HAP-1 (cell line): ENCODE data around the gene CRK.

Experiments
- DNase-seq, 2 experiments: peaks; one replicate each; pipeline ENCODE4 v3.0.0-alpha.2; 2016 to 2020; ENCODE audit warnings: low spot score in 2 of 2
- H3K27me3 ChIP-seq: fragments of 250-450 bp; sonication (Bioruptor Pico); 2 replicates; pipeline ENCODE4 v1.5.1; 2020; ENCODE audit warnings: low read depth, mild to moderate bottlenecking, moderate library complexity
- H3K36me3 ChIP-seq: fragments of 250-450 bp; sonication (Bioruptor Pico); replicated peaks from 2 replicates; pipeline ENCODE4 v1.5.1; 2020; ENCODE audit warnings: mild to moderate bottlenecking
- H3K4me1 ChIP-seq: fragments of 250-450 bp; sonication (Bioruptor Pico); 2 replicates; pipeline ENCODE4 v1.5.1; 2020; ENCODE audit warnings: mild to moderate bottlenecking
- H3K4me3 ChIP-seq: fragments of 250-450 bp; sonication (Bioruptor Pico); 2 replicates; pipeline ENCODE4 v1.5.1; 2020; ENCODE audit warnings: mild to moderate bottlenecking, moderate library complexity
- H3K9me3 ChIP-seq: fragments of 250-450 bp; sonication (Bioruptor Pico); 2 replicates; pipeline ENCODE4 v1.5.1; 2020; ENCODE audit warnings: mild to moderate bottlenecking, moderate library complexity
- in situ Hi-C: fragments of 300-500 bp; cut with MboI; formaldehyde crosslinking; loops from 3 replicates; pipeline ENCODE4 v1.14.3; 2020; ENCODE audit warnings: low sequenced_read_pairs, inconsistent platforms, mixed read lengths

The CRK gene

GRCh38 chr17:1371893-1372590 is 84.0 kb downstream of the CRK start:
- H3K9me3 ChIP-seq, result no peaks in the 10 kb centered on the region
- in situ Hi-C loops, result no loop called here
- H3K27me3 ChIP-seq, result no peaks in the 10 kb centered on the region
- H3K4me1 ChIP-seq, result peaks cover 38% of the 10 kb centered on the region
- peaks cover 20% of the 10 kb centered on the region for H3K36me3 ChIP-seq
- DNase-seq, result no peak
- no peak overlapping the region for H3K4me3 ChIP-seq
